DMS79 (cell line): ENCODE data around the gene UBTD2.
A peak's percentile ranks its signal among the peaks of the same experiment; 100 is the strongest.

Source experiments
- DNase-seq: peaks from one replicate; lab custom pipeline; 2025; lab: John Stamatoyannopoulos, UW

The UBTD2 gene

GRCh38 chr5:172194985-172195774 lies 88.4 kb downstream of the UBTD2 start:
- DNase-seq: no peak

GRCh38 chr5:172193872-172194271 lies 89.7 kb downstream of the UBTD2 start, which contains the start of gene EFCAB9:
Gene EFCAB9, plus strand, starts transcription at chr5:172194172. Its CDS starts 1 bp downstream, at chr5:172194173.
- DNase-seq: no peak

GRCh38 chr5:172189693-172190296 lies 93.8 kb downstream of the UBTD2 start:
- DNase-seq: no peak

- DNase-seq: no peak
Measured at GRCh38 chr5:172188893-172189692, 94.5 kb downstream of the UBTD2 start.

GRCh38 chr5:172188033-172188892 lies 95.3 kb downstream of the UBTD2 start, which contains the start of gene STK10:
Gene STK10, minus strand, starts transcription at chr5:172188224. Its CDS starts 182 bp downstream, at chr5:172188042.
- DNase-seq: peak; percentile 38

- DNase-seq: no peak
Measured at GRCh38 chr5:172187118-172188032, 96.2 kb downstream of the UBTD2 start.

- no peak for DNase-seq
Measured at GRCh38 chr5:172186114-172186695, 97.4 kb downstream of the UBTD2 start.

GRCh38 chr5:172185096-172185461 lies 98.5 kb downstream of the UBTD2 start:
- DNase-seq: no peak

- no peak for DNase-seq
Measured at GRCh38 chr5:172183881-172184280, 99.7 kb downstream of the UBTD2 start.

- DNase-seq: no peak
Measured at GRCh38 chr5:172182291-172182690, 101.3 kb downstream of the UBTD2 start.

GRCh38 chr5:172180936-172181335 lies 102.6 kb downstream of the UBTD2 start:
- no peak for DNase-seq

GRCh38 chr5:172178991-172179989 lies 104.3 kb downstream of the UBTD2 start:
- no peak for DNase-seq

- no peak for DNase-seq
Measured at GRCh38 chr5:172178301-172178987, 105.1 kb downstream of the UBTD2 start.

GRCh38 chr5:172177176-172177575 lies 106.4 kb downstream of the UBTD2 start:
- no peak for DNase-seq

- DNase-seq: no peak
Measured at GRCh38 chr5:172175263-172175719, 108.3 kb downstream of the UBTD2 start.

GRCh38 chr5:172173564-172174153 lies 109.9 kb downstream of the UBTD2 start:
- DNase-seq: no peak

GRCh38 chr5:172172912-172173563 lies 110.5 kb downstream of the UBTD2 start:
- DNase-seq: no peak
